Keratinocyte (primary cell): ENCODE results near the gene OR10H1. TPM values are rescaled to one million over a fixed set of nuclear protein-coding genes. Genes with fewer than 3 reads are reported as not detected.
A peak's percentile ranks its signal among the peaks of the same experiment; 100 is the strongest.
"Not testable (repeated sequence)": the region's sequence is repeated elsewhere in the genome, so short reads cannot be mapped to it uniquely, and the experiment has no call there.

Source experiments
- DNase-seq: peaks from one replicate; pipeline ENCODE4 v3.0.0-alpha.2; 2011; ENCODE audit warnings: low read depth, missing footprints, low spot score
- FAIRE-seq: peaks from 2 replicates; lab custom pipeline; 2011; peaks lifted over from hg19 to GRCh38; lab: Jason Lieb, UNC
- H2AFZ ChIP-seq: 2 replicates; pipeline ENCODE4 v1.6.0; 2012; ENCODE audit warnings: low read length, control low read depth, inconsistent platforms; ENCODE audit not compliant: control insufficient read depth
- H3K27ac ChIP-seq: 2 replicates; pipeline ENCODE4 v1.5.1; 2011; ENCODE audit warnings: low read length; ENCODE audit not compliant: control insufficient read depth, insufficient read depth
- H3K27me3 ChIP-seq: 3 replicates; pipeline ENCODE4 v1.6.0; 2011; ENCODE audit warnings: low read length; ENCODE audit not compliant: control insufficient read depth, insufficient read depth; ENCODE audit errors: extremely low read depth
- H3K36me3 ChIP-seq, 2 experiments: 2 replicates in 1 of 2; 3 replicates in 1 of 2; pipeline ENCODE4 v1.5.1; 2011; ENCODE audit warnings: low read length in 2 of 2, mild to moderate bottlenecking in 1 of 2; ENCODE audit not compliant: control insufficient read depth in 2 of 2, insufficient read depth in 2 of 2; ENCODE audit errors: extremely low read depth in 1 of 2
- H3K4me1 ChIP-seq: 3 replicates; pipeline ENCODE4 v1.5.1; 2011; ENCODE audit warnings: low read length; ENCODE audit not compliant: control insufficient read depth, insufficient read depth; ENCODE audit errors: extremely low read depth
- H3K4me2 ChIP-seq: 3 replicates; pipeline ENCODE4 v1.6.0; 2011; ENCODE audit warnings: low read depth, low read length; ENCODE audit not compliant: control insufficient read depth, insufficient read depth; ENCODE audit errors: extremely low read depth
- H3K4me3 ChIP-seq, 3 experiments: fragments of 200-600 bp in 1 of 3; sonication (generic) in 1 of 3; 2 replicates in 2 of 3; 3 replicates in 1 of 3; pipeline ENCODE4 v1.5.1; 2011 to 2016; ENCODE audit warnings: low read length in 3 of 3, mild to moderate bottlenecking in 3 of 3, control low read depth in 2 of 3, inconsistent platforms in 1 of 3, low read depth in 1 of 3, mixed read lengths in 1 of 3, mixed run types in 1 of 3, moderate library complexity in 1 of 3; ENCODE audit not compliant: control insufficient read depth in 2 of 3, insufficient read depth in 2 of 3; ENCODE audit errors: extremely low read depth in 1 of 3
- H3K79me2 ChIP-seq: 2 replicates; pipeline ENCODE4 v1.6.0; 2012; ENCODE audit warnings: low read length; ENCODE audit not compliant: control insufficient read depth, insufficient read depth
- H3K9ac ChIP-seq: 3 replicates; pipeline ENCODE4 v1.6.0; 2011; ENCODE audit warnings: low read length; ENCODE audit not compliant: control insufficient read depth, insufficient read depth; ENCODE audit errors: extremely low read depth
- H3K9me1 ChIP-seq: 3 replicates; pipeline ENCODE4 v1.6.0; 2011; ENCODE audit warnings: low read length; ENCODE audit not compliant: control insufficient read depth, insufficient read depth; ENCODE audit errors: extremely low read depth
- H3K9me3 ChIP-seq: 2 replicates; pipeline ENCODE4 v1.5.1; 2012; ENCODE audit warnings: low read depth, low read length; ENCODE audit not compliant: control insufficient read depth
- H4K20me1 ChIP-seq: 3 replicates; pipeline ENCODE4 v1.6.0; 2011; ENCODE audit warnings: low read length; ENCODE audit not compliant: control insufficient read depth, insufficient read depth; ENCODE audit errors: extremely low read depth
- EZH2 ChIP-seq: IDR thresholded peaks from one replicate; pipeline ENCODE4 v1.6.1; 2012; ENCODE audit warnings: inconsistent platforms, mild to moderate bottlenecking, low read length, moderate library complexity
- dilution Hi-C: fragments of 300-500 bp; cut with MboI; formaldehyde crosslinking; loops from one replicate; pipeline ENCODE4 v1.7.0; 2020; ENCODE audit warnings: low sequenced_read_pairs; ENCODE audit not compliant: extremely low pct_ligation_motif_present
- polyA plus RNA-seq, 5 experiments: library from polyadenylated mRNA; depleted of rRNA in 3 of 5; stranded (reverse) in 3 of 5; stranded (forward) in 1 of 5; unstranded in 1 of 5; fragments of >200 nt; gene quantifications; 1 replicate in 1 of 5; 2 replicates in 3 of 5; 3 replicates in 1 of 5; pipeline versions ENCODE4 v1.2.1 to v1.2.3, GENCODE V29; 2011 to 2012; ENCODE audit warnings: missing spikeins in 2 of 5, low read depth in 1 of 5, low replicate concordance in 1 of 5
- TF ChIP-seq, protein P1 (sequence below), 3 experiments: IDR thresholded peaks in 1 of 3; conservative IDR thresholded peaks in 1 of 3; optimal IDR thresholded peaks in 1 of 3; 2 replicates in 2 of 3; 3 replicates in 1 of 3; pipeline versions ENCODE3 to v1.5.1; 2011; ENCODE audit warnings: low read length in 3 of 3, mild to moderate bottlenecking in 3 of 3, moderate library complexity in 2 of 3, control low read depth in 1 of 3, inconsistent platforms in 1 of 3; ENCODE audit not compliant: insufficient read depth in 2 of 3; ENCODE audit errors: extremely low read depth in 1 of 3

Gene OR10H1
- polyA plus RNA-seq, 1 donor (not counting 4 experiments of a cell fraction or from before 2014, with no cell fraction given): not detected

DNA sequence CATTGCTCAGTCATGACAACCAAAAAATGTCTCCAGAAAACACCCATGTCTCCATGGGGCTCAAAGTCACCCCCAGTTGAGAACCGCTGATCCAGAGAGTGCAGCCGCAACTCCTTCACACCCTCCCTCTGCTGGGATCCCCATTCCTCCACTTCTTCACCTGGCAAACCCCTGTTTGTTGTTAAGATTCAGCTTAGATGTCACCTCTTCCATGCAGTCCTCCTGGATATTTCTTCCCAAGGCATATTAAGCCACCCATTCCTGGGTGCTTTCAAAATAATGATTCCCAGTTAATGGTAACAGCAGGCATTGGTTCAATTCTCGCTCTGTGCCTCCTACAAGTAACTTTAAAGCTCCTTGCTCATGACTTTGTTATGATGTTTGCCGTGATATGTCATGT is 4.0 kb downstream of the OR10H1 start:
- no peak overlapping the region for H2AFZ ChIP-seq
- no peak overlapping the region for H3K27ac ChIP-seq
- no peaks in the 10 kb centered on the region for H3K36me3 ChIP-seq
- FAIRE-seq (no peak), DNase-seq (no peak)
- no peaks in the 10 kb centered on the region for H3K4me1 ChIP-seq
- H3K9me3 ChIP-seq: no peaks in the 10 kb centered on the region
- no peaks in the 10 kb centered on the region for H3K9me1 ChIP-seq
- H3K79me2 ChIP-seq: no peaks in the 10 kb centered on the region
- H3K4me2 ChIP-seq: no peak overlapping the region
- H3K27me3 ChIP-seq: peaks cover 4% of the 10 kb centered on the region
- dilution Hi-C loops: no loop called here
- H4K20me1 ChIP-seq: no peaks in the 10 kb centered on the region
- H3K4me3 ChIP-seq: no peak overlapping the region
- no peak overlapping the region for H3K9ac ChIP-seq
- TF ChIP-seq EZH2: no peak
- TF ChIP-seq, protein P1, sequence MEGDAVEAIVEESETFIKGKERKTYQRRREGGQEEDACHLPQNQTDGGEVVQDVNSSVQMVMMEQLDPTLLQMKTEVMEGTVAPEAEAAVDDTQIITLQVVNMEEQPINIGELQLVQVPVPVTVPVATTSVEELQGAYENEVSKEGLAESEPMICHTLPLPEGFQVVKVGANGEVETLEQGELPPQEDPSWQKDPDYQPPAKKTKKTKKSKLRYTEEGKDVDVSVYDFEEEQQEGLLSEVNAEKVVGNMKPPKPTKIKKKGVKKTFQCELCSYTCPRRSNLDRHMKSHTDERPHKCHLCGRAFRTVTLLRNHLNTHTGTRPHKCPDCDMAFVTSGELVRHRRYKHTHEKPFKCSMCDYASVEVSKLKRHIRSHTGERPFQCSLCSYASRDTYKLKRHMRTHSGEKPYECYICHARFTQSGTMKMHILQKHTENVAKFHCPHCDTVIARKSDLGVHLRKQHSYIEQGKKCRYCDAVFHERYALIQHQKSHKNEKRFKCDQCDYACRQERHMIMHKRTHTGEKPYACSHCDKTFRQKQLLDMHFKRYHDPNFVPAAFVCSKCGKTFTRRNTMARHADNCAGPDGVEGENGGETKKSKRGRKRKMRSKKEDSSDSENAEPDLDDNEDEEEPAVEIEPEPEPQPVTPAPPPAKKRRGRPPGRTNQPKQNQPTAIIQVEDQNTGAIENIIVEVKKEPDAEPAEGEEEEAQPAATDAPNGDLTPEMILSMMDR (optimal IDR thresholded peaks at IDR 0.05 in 1 of 3, IDR thresholded peaks at IDR 0.05 in 1 of 3, conservative IDR thresholded peaks at IDR 0.05 in 1 of 3; ENCODE audit: extremely low read depth in 1 of 3, insufficient read depth in 2 of 3, low read length in 3 of 3): no peak

DNA sequence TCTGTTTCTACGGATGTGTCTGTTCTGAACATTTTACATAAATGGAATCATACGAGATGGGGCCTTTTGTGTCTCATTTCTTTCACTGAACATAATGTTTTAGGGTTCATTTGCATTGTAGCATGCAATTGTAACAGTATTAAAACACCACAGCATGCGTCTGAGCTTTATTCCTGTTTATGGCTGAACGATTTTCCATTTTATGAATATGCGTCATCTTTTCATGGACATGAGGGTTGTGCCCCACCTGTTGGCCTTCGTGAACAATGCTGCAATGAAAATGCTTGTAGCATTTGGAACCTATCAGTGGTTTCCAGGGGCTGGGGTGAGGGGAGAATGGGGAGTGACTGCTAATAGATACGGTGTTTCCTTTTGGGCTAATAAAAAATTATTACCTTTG is 5.1 kb downstream of the OR10H1 start:
- no peak overlapping the region for H2AFZ ChIP-seq
- no peaks in the 10 kb centered on the region for H3K79me2 ChIP-seq
- no peak overlapping the region for H3K4me3 ChIP-seq
- dilution Hi-C loops: no loop called here
- H3K9me1 ChIP-seq: no peaks in the 10 kb centered on the region
- H3K9ac ChIP-seq: no peak overlapping the region
- FAIRE-seq (no peak), DNase-seq (no peak)
- no peaks in the 10 kb centered on the region for H3K4me1 ChIP-seq
- peaks cover 4% of the 10 kb centered on the region for H3K27me3 ChIP-seq
- peak overlapping the region; percentile 9 for H3K4me2 ChIP-seq
- H3K36me3 ChIP-seq: no peaks in the 10 kb centered on the region
- H3K27ac ChIP-seq: no peak overlapping the region
- no peak for TF ChIP-seq EZH2
- TF ChIP-seq, protein P1 (optimal IDR thresholded peaks at IDR 0.05 in 1 of 3, IDR thresholded peaks at IDR 0.05 in 1 of 3, conservative IDR thresholded peaks at IDR 0.05 in 1 of 3; ENCODE audit: extremely low read depth in 1 of 3, insufficient read depth in 2 of 3, low read length in 3 of 3): peak; percentile 21 to 57 (median 25)
- H4K20me1 ChIP-seq: no peaks in the 10 kb centered on the region
- H3K9me3 ChIP-seq: no peaks in the 10 kb centered on the region

DNA sequence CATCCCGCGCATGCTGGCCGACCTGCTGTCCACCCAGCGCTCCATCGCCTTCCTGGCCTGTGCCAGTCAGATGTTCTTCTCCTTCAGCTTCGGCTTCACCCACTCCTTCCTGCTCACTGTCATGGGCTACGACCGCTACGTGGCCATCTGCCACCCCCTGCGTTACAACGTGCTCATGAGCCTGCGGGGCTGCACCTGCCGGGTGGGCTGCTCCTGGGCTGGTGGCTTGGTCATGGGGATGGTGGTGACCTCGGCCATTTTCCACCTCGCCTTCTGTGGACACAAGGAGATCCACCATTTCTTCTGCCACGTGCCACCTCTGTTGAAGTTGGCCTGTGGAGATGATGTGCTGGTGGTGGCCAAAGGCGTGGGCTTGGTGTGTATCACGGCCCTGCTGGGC is 21.2 kb downstream of the OR10H1 start:
- H3K27ac ChIP-seq, H3K9ac ChIP-seq, H3K4me2 ChIP-seq, H3K79me2 ChIP-seq, H3K36me3 ChIP-seq, DNase-seq, H3K4me1 ChIP-seq, H2AFZ ChIP-seq, dilution Hi-C loops, FAIRE-seq, H3K9me1 ChIP-seq, H3K27me3 ChIP-seq, H3K9me3 ChIP-seq, H4K20me1 ChIP-seq, H3K4me3 ChIP-seq: not testable (repeated sequence)
